ENCODE results near the gene CTSD.

CTSD gene

GRCh38 chr11:1793081-1793480 is 29.4 kb upstream of the CTSD start:
- H3K9ac ChIP-seq (ENCODE audit: low read length): no peak overlapping the region
- no peaks in the 10 kb centered on the region for H3K36me3 ChIP-seq (ENCODE audit: control insufficient read depth, insufficient read depth, low read length)
- no peaks in the 10 kb centered on the region for H3K4me1 ChIP-seq (ENCODE audit: control insufficient read depth, insufficient read depth, low read length)
- no peaks in the 10 kb centered on the region for H3K27me3 ChIP-seq (ENCODE audit: control insufficient read depth, insufficient read depth, low read length)
- no peak overlapping the region for H3K27ac ChIP-seq (ENCODE audit: low read depth, low read length)
- H3K4me3 ChIP-seq (ENCODE audit: low read length): no peak overlapping the region

DNA sequence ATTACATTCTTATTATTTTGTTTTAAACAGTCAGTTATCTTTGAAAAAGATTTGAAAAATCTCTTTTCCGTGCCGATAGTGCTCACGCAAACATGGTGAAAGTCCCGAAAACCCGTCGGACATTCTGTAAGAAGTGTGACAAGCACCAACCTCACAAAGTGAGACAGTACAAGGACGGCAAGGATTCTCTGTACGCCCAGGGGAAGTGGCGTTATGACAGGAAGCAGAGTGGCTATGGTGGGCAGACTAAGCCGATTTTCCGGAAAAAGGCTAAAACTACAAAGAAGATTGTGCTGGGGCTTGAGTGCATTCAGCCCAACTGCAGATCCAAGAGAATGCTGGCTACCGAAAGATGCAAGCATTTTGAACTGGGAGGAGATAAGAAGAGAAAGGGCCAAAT is 28.7 kb upstream of the CTSD start:
- Histone ChIP-seq H3K4me3 (ENCODE audit: low read length) (no peak overlapping the region), H3K9ac (ENCODE audit: low read length) (no peak overlapping the region), H3K27me3 (ENCODE audit: control insufficient read depth, insufficient read depth, low read length) (no peaks in the 10 kb centered on the region), H3K27ac (ENCODE audit: low read depth, low read length) (no peak overlapping the region), H3K36me3 (ENCODE audit: control insufficient read depth, insufficient read depth, low read length) (no peaks in the 10 kb centered on the region), H3K4me1 (ENCODE audit: control insufficient read depth, insufficient read depth, low read length) (no peaks in the 10 kb centered on the region)

- Histone ChIP-seq H3K9ac (ENCODE audit: low read length) (no peak overlapping the region), H3K36me3 (ENCODE audit: control insufficient read depth, insufficient read depth, low read length) (no peaks in the 10 kb centered on the region), H3K4me1 (ENCODE audit: control insufficient read depth, insufficient read depth, low read length) (no peaks in the 10 kb centered on the region), H3K27ac (ENCODE audit: low read depth, low read length) (no peak overlapping the region), H3K27me3 (ENCODE audit: control insufficient read depth, insufficient read depth, low read length) (no peaks in the 10 kb centered on the region), H3K4me3 (ENCODE audit: low read length) (no peak overlapping the region)
Measured at GRCh38 chr11:1791912-1792311, 28.2 kb upstream of the CTSD start.

DNA sequence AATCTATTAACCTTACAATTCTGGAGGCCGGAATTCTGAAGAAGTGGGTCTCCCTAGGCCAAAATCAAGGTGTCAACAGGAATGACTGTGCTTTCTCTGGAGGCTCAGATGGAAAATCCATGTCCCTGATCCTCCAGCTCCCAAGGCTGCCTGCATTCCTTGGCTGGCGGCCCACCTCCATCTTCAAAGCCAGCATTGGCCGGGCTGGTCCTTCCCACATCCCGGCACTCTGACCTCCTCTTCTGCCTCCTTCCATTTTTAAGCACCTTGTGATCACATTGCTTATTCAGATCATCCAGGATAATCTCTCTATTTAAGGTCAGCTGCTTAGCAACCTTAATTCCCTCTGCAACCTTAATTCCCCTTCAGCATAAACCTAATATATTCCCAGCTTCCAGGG is 22.7 kb upstream of the CTSD start:
- H3K36me3 ChIP-seq (ENCODE audit: control insufficient read depth, insufficient read depth, low read length): no peaks in the 10 kb centered on the region
- H3K4me1 ChIP-seq (ENCODE audit: control insufficient read depth, insufficient read depth, low read length): no peaks in the 10 kb centered on the region
- no peak overlapping the region for H3K4me3 ChIP-seq (ENCODE audit: low read length)
- no peaks in the 10 kb centered on the region for H3K27me3 ChIP-seq (ENCODE audit: control insufficient read depth, insufficient read depth, low read length)
- H3K9ac ChIP-seq (ENCODE audit: low read length): no peak overlapping the region
- H3K27ac ChIP-seq (ENCODE audit: low read depth, low read length): no peak overlapping the region

DNA sequence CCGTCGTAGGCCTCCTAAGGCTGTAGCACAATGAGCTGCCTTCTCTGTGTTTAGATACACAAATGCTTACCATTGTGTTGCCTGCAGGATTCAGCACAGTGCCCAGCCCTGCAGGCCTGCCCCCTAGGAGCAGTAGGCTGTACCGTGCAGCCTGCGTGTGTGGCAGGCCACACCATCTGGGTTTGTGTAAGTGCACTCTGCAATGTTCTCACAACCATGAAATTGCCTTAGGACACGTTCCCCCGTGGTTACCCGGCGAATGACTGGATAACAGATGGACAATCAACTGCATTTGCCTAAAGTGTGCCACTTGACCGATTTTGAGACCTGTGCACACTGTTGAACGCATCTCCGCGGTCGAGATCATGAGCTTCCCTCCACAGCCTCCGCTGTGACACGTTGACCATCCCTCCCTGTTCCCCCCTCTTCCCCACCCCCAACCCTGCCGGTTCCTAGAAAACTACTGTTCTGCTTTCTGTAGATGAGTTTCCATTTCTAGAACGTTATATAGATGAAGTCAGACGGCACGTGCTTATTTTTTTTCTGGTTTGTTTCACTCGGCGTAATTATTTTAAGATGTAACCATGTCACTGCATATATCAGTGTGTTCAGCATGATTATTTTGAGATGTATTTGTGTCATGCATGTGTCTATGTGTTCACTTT is 22.2 kb upstream of the CTSD start:
- Histone ChIP-seq H3K36me3 (ENCODE audit: control insufficient read depth, insufficient read depth, low read length) (no peaks in the 10 kb centered on the region), H3K4me3 (ENCODE audit: low read length) (no peak overlapping the region), H3K27ac (ENCODE audit: low read depth, low read length) (no peak overlapping the region), H3K4me1 (ENCODE audit: control insufficient read depth, insufficient read depth, low read length) (no peaks in the 10 kb centered on the region), H3K27me3 (ENCODE audit: control insufficient read depth, insufficient read depth, low read length) (peaks cover 3% of the 10 kb centered on the region), H3K9ac (ENCODE audit: low read length) (no peak overlapping the region)

DNA sequence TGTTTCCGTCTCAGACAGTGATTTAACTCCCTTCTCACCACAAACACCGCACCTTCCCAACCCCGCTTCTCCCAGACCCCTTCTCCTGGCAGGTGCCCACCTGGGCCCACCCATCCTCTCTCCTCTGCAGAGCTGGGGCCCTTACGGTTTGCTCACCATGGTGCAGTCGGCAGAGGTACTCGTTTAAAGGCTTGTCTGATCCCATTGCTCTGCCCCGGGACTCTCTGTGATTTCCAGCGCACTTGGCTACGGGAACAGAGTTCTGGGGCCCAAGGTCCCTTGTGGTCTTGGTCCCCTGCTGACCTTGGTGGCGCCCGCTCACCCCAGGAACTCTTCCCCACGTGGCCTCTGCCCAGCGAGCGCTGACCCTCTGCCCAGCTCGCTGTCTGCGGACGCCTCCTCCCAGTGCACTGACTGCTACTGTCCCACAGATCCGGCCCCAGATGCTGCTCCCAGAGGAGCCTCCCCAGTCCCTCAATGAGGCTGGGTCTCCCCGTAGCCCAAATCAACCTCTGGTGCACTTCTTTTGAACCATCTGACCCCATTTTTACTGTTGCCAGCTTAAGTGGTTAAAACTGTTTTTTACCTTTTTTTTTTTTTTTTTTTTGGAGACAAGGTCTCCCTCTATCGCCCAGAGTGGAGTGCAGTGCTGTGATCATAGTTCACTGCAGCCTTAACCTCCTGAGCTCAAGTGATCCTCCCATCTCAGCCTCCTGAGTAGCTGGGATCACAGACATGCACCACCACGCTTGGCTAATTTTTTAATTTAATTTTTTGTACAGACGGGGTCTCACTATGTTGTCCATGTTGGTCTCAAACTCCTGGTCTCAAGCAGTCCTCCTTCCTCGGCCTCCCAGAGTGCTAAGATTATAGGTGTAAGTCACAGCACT is 21.3 kb upstream of the CTSD start:
- Histone ChIP-seq H3K27me3 (ENCODE audit: control insufficient read depth, insufficient read depth, low read length) (peaks cover 3% of the 10 kb centered on the region), H3K4me3 (ENCODE audit: low read length) (no peak overlapping the region), H3K4me1 (ENCODE audit: control insufficient read depth, insufficient read depth, low read length) (no peaks in the 10 kb centered on the region), H3K36me3 (ENCODE audit: control insufficient read depth, insufficient read depth, low read length) (no peaks in the 10 kb centered on the region), H3K9ac (ENCODE audit: low read length) (no peak overlapping the region), H3K27ac (ENCODE audit: low read depth, low read length) (no peak overlapping the region)

DNA sequence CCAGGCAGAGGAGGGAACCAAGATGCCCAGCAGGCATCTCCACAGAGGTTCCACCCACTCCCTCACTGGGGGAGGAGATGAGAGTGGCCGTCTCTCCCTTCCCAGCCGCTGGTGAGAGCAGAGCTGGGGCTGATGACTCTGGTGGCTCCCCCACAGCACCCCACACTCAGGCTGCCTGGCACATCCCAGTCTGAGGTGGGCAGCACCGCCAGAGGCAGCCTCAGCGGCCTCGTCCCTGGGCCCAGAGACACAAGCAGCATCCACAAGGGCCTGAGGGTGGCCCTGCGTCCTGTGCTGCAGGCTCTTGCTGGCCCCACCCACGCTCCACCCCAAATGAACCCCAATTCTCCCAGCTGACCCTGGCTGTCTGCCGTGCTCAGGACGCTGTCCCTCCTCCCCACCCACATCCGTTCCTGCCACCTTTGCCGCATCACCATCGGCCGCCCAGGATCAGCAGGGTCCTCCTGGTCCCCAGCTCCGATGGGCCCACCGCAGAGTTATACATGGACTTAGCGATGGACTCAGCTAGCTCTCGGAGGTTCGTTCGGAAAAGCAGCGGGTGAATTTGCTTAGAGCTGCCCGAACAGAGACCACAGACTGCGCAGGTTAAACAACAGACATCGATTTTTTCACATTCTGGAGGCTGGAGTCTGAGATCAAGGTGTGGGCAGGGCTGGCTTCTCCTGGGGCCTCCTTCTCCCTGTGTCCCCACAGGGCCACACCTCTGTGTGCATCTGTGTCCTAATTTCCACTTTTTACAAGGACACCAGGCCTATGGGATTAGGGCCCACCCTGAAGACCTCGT is 20.2 kb upstream of the CTSD start:
- Histone ChIP-seq H3K27me3 (ENCODE audit: control insufficient read depth, insufficient read depth, low read length) (peaks cover 3% of the 10 kb centered on the region), H3K36me3 (ENCODE audit: control insufficient read depth, insufficient read depth, low read length) (no peaks in the 10 kb centered on the region), H3K4me1 (ENCODE audit: control insufficient read depth, insufficient read depth, low read length) (no peaks in the 10 kb centered on the region), H3K9ac (ENCODE audit: low read length) (no peak overlapping the region), H3K4me3 (ENCODE audit: low read length) (no peak overlapping the region), H3K27ac (ENCODE audit: low read depth, low read length) (no peak overlapping the region)

GRCh38 chr11:1782831-1783724 is 19.4 kb upstream of the CTSD start:
- Histone ChIP-seq H3K4me1 (ENCODE audit: control insufficient read depth, insufficient read depth, low read length) (no peaks in the 10 kb centered on the region), H3K9ac (ENCODE audit: low read length) (no peak overlapping the region), H3K27me3 (ENCODE audit: control insufficient read depth, insufficient read depth, low read length) (peaks cover 4% of the 10 kb centered on the region), H3K4me3 (ENCODE audit: low read length) (no peak overlapping the region), H3K36me3 (ENCODE audit: control insufficient read depth, insufficient read depth, low read length) (no peaks in the 10 kb centered on the region), H3K27ac (ENCODE audit: low read depth, low read length) (no peak overlapping the region)

- Histone ChIP-seq H3K4me1 (ENCODE audit: control insufficient read depth, insufficient read depth, low read length) (no peaks in the 10 kb centered on the region), H3K4me3 (ENCODE audit: low read length) (no peak overlapping the region), H3K27ac (ENCODE audit: low read depth, low read length) (no peak overlapping the region), H3K36me3 (ENCODE audit: control insufficient read depth, insufficient read depth, low read length) (no peaks in the 10 kb centered on the region), H3K27me3 (ENCODE audit: control insufficient read depth, insufficient read depth, low read length) (peaks cover 5% of the 10 kb centered on the region), H3K9ac (ENCODE audit: low read length) (no peak overlapping the region)
Measured at GRCh38 chr11:1782031-1782590, 18.4 kb upstream of the CTSD start.

GRCh38 chr11:1781593-1781975 is 17.9 kb upstream of the CTSD start:
- Histone ChIP-seq H3K27me3 (ENCODE audit: control insufficient read depth, insufficient read depth, low read length) (peaks cover 5% of the 10 kb centered on the region), H3K27ac (ENCODE audit: low read depth, low read length) (no peak overlapping the region)

GRCh38 chr11:1780700-1781592 is 17.2 kb upstream of the CTSD start:
- no peak overlapping the region for H3K4me3 ChIP-seq (ENCODE audit: low read length)
- H3K4me1 ChIP-seq (ENCODE audit: control insufficient read depth, insufficient read depth, low read length): no peaks in the 10 kb centered on the region
- no peaks in the 10 kb centered on the region for H3K36me3 ChIP-seq (ENCODE audit: control insufficient read depth, insufficient read depth, low read length)
- H3K27me3 ChIP-seq (ENCODE audit: control insufficient read depth, insufficient read depth, low read length): peaks cover 5% of the 10 kb centered on the region
- H3K9ac ChIP-seq (ENCODE audit: low read length): no peak overlapping the region
- H3K27ac ChIP-seq (ENCODE audit: low read depth, low read length): no peak overlapping the region

More at GRCh38 chr11:1781593-1781975, 17.9 kb upstream of the CTSD start:
- no peak overlapping the region for H3K4me3 ChIP-seq (ENCODE audit: low read length)
- H3K36me3 ChIP-seq (ENCODE audit: control insufficient read depth, insufficient read depth, low read length): no peaks in the 10 kb centered on the region
- no peaks in the 10 kb centered on the region for H3K4me1 ChIP-seq (ENCODE audit: control insufficient read depth, insufficient read depth, low read length)
- H3K9ac ChIP-seq (ENCODE audit: low read length): no peak overlapping the region

Data from rectal smooth muscle tissue (tissue), 1 donor.